Sigmoid colon (tissue), 7 donors: ENCODE measurements around the gene ACP4. TPM values are rescaled to one million over a fixed set of nuclear protein-coding genes. Genes with fewer than 3 reads are reported as not detected.
"Not testable (repeated sequence)": the region's sequence is repeated elsewhere in the genome, so short reads cannot be mapped to it uniquely, and the experiment has no call there.

Experiments used
- DNase-seq: peaks from one replicate; pipeline ENCODE4 v3.0.0-alpha.2; 2019
- H3K27ac ChIP-seq, 4 donors: fragments of 200-600 bp; sonication (generic); one replicate each; pipeline ENCODE4 v1.5.1; 2016 to 2019; ENCODE audit warnings: mild to moderate bottlenecking in 1 of 4
- H3K27me3 ChIP-seq, 3 donors: fragments of 200-600 bp; sonication (generic); one replicate each; pipeline ENCODE4 v1.5.1; 2019; ENCODE audit warnings: mild to moderate bottlenecking in 1 of 3
- H3K36me3 ChIP-seq, 4 donors: fragments of 200-600 bp; sonication (generic); one replicate each; pipeline ENCODE4 v1.5.1; 2016 to 2019
- H3K4me1 ChIP-seq, 4 donors: fragments of 200-600 bp; sonication (generic); one replicate each; pipeline ENCODE4 v1.5.1; 2017 to 2019
- H3K4me3 ChIP-seq, 4 donors: fragments of 200-600 bp; sonication (generic); one replicate each; pipeline ENCODE4 v1.5.1; 2017 to 2019; ENCODE audit warnings: mild to moderate bottlenecking in 2 of 4, moderate library complexity in 1 of 4
- H3K9me3 ChIP-seq, 4 donors: fragments of 200-600 bp in 3 of 4; sonication (generic) in 3 of 4; one replicate each; pipeline versions ENCODE4 v1.5.1 to v1.6.1; 2013 to 2019
- CTCF ChIP-seq, 4 experiments: fragments of 450-650 bp in 3 of 4; fragments of 200-600 bp in 1 of 4; IDR thresholded peaks; one replicate each; pipeline ENCODE4 v1.5.1; 2016 to 2019; ENCODE audit warnings: antibody characterized with exemption in 4 of 4, mild to moderate bottlenecking in 3 of 4, moderate library complexity in 2 of 4
- EP300 ChIP-seq, 4 donors: sonication (generic); formaldehyde crosslinking; IDR thresholded peaks; one replicate each; pipeline ENCODE4 v1.6.1; 2017; ENCODE audit warnings: antibody characterized with exemption in 4 of 4
- POLR2A ChIP-seq, 2 donors: fragments of 450-650 bp; IDR thresholded peaks; one replicate each; pipeline ENCODE4 v1.6.1; 2016; ENCODE audit warnings: antibody characterized with exemption in 2 of 2, mild to moderate bottlenecking in 2 of 2, moderate library complexity in 2 of 2
- POLR2AphosphoS5 ChIP-seq, 4 donors: sonication (generic); formaldehyde crosslinking; IDR thresholded peaks; one replicate each; pipeline ENCODE4 v1.6.1; 2017; ENCODE audit warnings: antibody characterized with exemption in 4 of 4
- WGBS, 2 donors: extraction: QIAGEN DNeasy Blood & Tissue Kit; methylation state at CpG; one replicate each; pipeline ENCODE4 v1.1.7; 2013; 5-methylcytosine and 5-hydroxymethylcytosine counted together
- intact Hi-C: fragments of 100-400 bp; cut with DNase I; formaldehyde crosslinking; loops from one replicate; pipeline ENCODE4 v1.15.1; 2023
- polyA plus RNA-seq, 3 donors: library from polyadenylated mRNA; stranded (reverse); fragments of 200-250 nt; gene quantifications; one replicate each; pipeline ENCODE4 v1.2.3, GENCODE V29; 2013
- total RNA-seq, 4 donors: library from RNA; depleted of rRNA; stranded (reverse); fragments of >200 nt; gene quantifications; one replicate each; pipeline ENCODE4 v1.1.0, GENCODE V29; 2016
- donor health status: healthy with polysubstance abuse.
- donor health status: Bipolar disorder and iron deficiency.
- donor health status: healthy.

The ACP4 gene
- total RNA-seq: not detected
- polyA plus RNA-seq: not detected

GRCh38 chr19:50790396-50790795 is at the start of gene ACP4:
ACP4 (plus strand) TSS chr19:50790415; CDS start chr19:50790415, 0 bp downstream.
- Histone ChIP-seq H3K9me3 (no peaks in the 10 kb centered on the region), H3K4me3 (no peak within 1 kb of the TSS), H3K4me1 (no peaks in the 10 kb centered on the region), H3K36me3 (peaks cover 0 to 2% (median 0%) of the 10 kb centered on the region in 4 donors), H3K27me3 (peaks cover 0 to 11% (median 0%) of the 10 kb centered on the region in 3 donors), H3K27ac (no peak within 1 kb of the TSS)
- DNase-seq: no peak
- 90 to 91% methylated on average over 15 of the region's 15 CpGs for WGBS, 2 donors
- no peak for TF ChIP-seq EP300 (IDR thresholded peaks at IDR 0.05)
- TF ChIP-seq POLR2A (IDR thresholded peaks at IDR 0.05): no peak
- intact Hi-C loops: no loop called here

GRCh38 chr19:50741179-50741933 is 48.9 kb upstream of the ACP4 start:
- DNase-seq: no peak
- intact Hi-C loops: no loop called here
- Histone ChIP-seq H3K4me1 (no peaks in the 10 kb centered on the region), H3K27me3 (peaks cover 3 to 56% (median 22%) of the 10 kb centered on the region in 3 donors), H3K9me3 (no peaks in the 10 kb centered on the region), H3K27ac (no peak overlapping the region), H3K4me3 (no peak overlapping the region), H3K36me3 (no peaks in the 10 kb centered on the region)
- TF ChIP-seq EP300 (IDR thresholded peaks at IDR 0.05) (no peak), POLR2A (IDR thresholded peaks at IDR 0.05) (no peak), POLR2AphosphoS5 (IDR thresholded peaks at IDR 0.05) (no peak), CTCF (IDR thresholded peaks at IDR 0.05) (no peak)
- WGBS, 2 donors: 54 to 69% methylated on average over 18 of the region's 18 CpGs

- peaks cover 0 to 43% (median 18%) of the 10 kb centered on the region in 3 donors for H3K27me3 ChIP-seq
- TF ChIP-seq CTCF (IDR thresholded peaks at IDR 0.05): no peak
- TF ChIP-seq EP300 (IDR thresholded peaks at IDR 0.05): no peak
- no peak for TF ChIP-seq POLR2A (IDR thresholded peaks at IDR 0.05)
- no peak for TF ChIP-seq POLR2AphosphoS5 (IDR thresholded peaks at IDR 0.05)
- no peaks in the 10 kb centered on the region for H3K4me1 ChIP-seq
- no peak overlapping the region for H3K4me3 ChIP-seq
- intact Hi-C loops: no loop called here
- 89 to 90% methylated on average over 6 of the region's 6 CpGs for WGBS, 2 donors
- H3K36me3 ChIP-seq: no peaks in the 10 kb centered on the region
- no peak overlapping the region for H3K27ac ChIP-seq
- DNase-seq: no peak
- H3K9me3 ChIP-seq: no peaks in the 10 kb centered on the region
Measured at GRCh38 chr19:50743537-50743936, 46.7 kb upstream of the ACP4 start.

- H3K4me3 ChIP-seq: no peak overlapping the region
- no peaks in the 10 kb centered on the region for H3K9me3 ChIP-seq
- H3K4me1 ChIP-seq: no peaks in the 10 kb centered on the region
- TF ChIP-seq POLR2A (IDR thresholded peaks at IDR 0.05) (no peak), EP300 (IDR thresholded peaks at IDR 0.05) (no peak), POLR2AphosphoS5 (IDR thresholded peaks at IDR 0.05) (no peak)
- H3K27ac ChIP-seq: no peak overlapping the region
- WGBS, 2 donors: 84 to 86% methylated on average over 10 of the region's 10 CpGs
- no peak for DNase-seq
- H3K36me3 ChIP-seq: no peaks in the 10 kb centered on the region
- intact Hi-C loops: no loop called here
- H3K27me3 ChIP-seq: peaks cover 0 to 28% (median 13%) of the 10 kb centered on the region in 3 donors
Measured at GRCh38 chr19:50745221-50745620, 45.0 kb upstream of the ACP4 start.

- WGBS, 2 donors: 86 to 93% methylated on average over 14 of the region's 14 CpGs
- H3K4me3 ChIP-seq, intact Hi-C loops, H3K9me3 ChIP-seq, H3K4me1 ChIP-seq, H3K36me3 ChIP-seq, H3K27ac ChIP-seq, DNase-seq: not testable (repeated sequence)
- H3K27me3 ChIP-seq: peaks cover 0 to 13% (median 7%) of the 10 kb centered on the region in 3 donors
Measured at GRCh38 chr19:50747141-50747540, 43.1 kb upstream of the ACP4 start.

- intact Hi-C loops: no loop called here
- no peak overlapping the region for H3K27ac ChIP-seq
- no peaks in the 10 kb centered on the region for H3K9me3 ChIP-seq
- TF ChIP-seq POLR2A (IDR thresholded peaks at IDR 0.05) (no peak), POLR2AphosphoS5 (IDR thresholded peaks at IDR 0.05) (no peak), EP300 (IDR thresholded peaks at IDR 0.05) (no peak), CTCF (IDR thresholded peaks at IDR 0.05) (no peak)
- H3K27me3 ChIP-seq: peaks cover 0 to 15% (median 0%) of the 10 kb centered on the region in 3 donors
- 67 to 79% methylated on average over 6 of the region's 6 CpGs for WGBS, 2 donors
- H3K4me3 ChIP-seq: no peak overlapping the region
- no peaks in the 10 kb centered on the region for H3K36me3 ChIP-seq
- no peaks in the 10 kb centered on the region for H3K4me1 ChIP-seq
- no peak for DNase-seq
Measured at GRCh38 chr19:50749490-50749889, 40.7 kb upstream of the ACP4 start.
